GM12878 (cell line): ENCODE results near the gene CLEC4E. TPM values are rescaled to one million over a fixed set of nuclear protein-coding genes. Genes with fewer than 3 reads are reported as not detected.

Experiments
- ATAC-seq: fragments of 200-7000 bp; cut with Tn5 transposase; 3 replicates; pipeline ENCODE4 v1.9.1; 2020; ENCODE audit warnings: mild to moderate bottlenecking, moderate library complexity
- BruUV-seq: library from RNA; stranded (reverse); fragments of 400-500 nt; replicated peaks from 2 replicates; lab custom pipeline; 2021; lab: Mats Ljungman, UMichigan
- CTCF ChIA-PET: fragments of 300-600 bp; sonication (Branson Sonifier 250); formaldehyde crosslinking; extraction: SDS; loops from one replicate; lab custom pipeline; 2021; ENCODE audit warnings: inconsistent platforms; lab: Yijun Ruan, JAX
- POLR2A ChIA-PET: fragments of 350-600 bp; formaldehyde crosslinking; extraction: SDS; loops from one replicate; lab custom pipeline; 2021; ENCODE audit warnings: inconsistent platforms; lab: Charles Lee
- RAD21 ChIA-PET: fragments of 300-600 bp; sonication (Branson Sonifier 250); formaldehyde crosslinking; loops from one replicate; lab custom pipeline; 2023; ENCODE audit warnings: antibody characterized with exemption; ENCODE audit not compliant: unreplicated experiment; lab: Charles Lee
- SMC1A ChIA-PET: fragments of 300-600 bp; sonication (Branson Sonifier 250); formaldehyde crosslinking; loops from one replicate; lab custom pipeline; 2023; ENCODE audit not compliant: unreplicated experiment, uncharacterized antibody; lab: Charles Lee
- DNase-seq: peaks from one replicate; pipeline ENCODE4 v3.0.0-alpha.2; 2011; ENCODE audit warnings: low read depth, low spot score
- FAIRE-seq: peaks from 3 replicates; lab custom pipeline; 2011; peaks lifted over from hg19 to GRCh38; lab: Jason Lieb, UNC
- H2AFZ ChIP-seq: 2 replicates; pipeline ENCODE4 v1.6.0; 2011; ENCODE audit warnings: low read depth, low read length, control low read depth; ENCODE audit not compliant: control insufficient read depth
- H3K27ac ChIP-seq: 2 replicates; pipeline ENCODE4 v1.5.1; 2011; ENCODE audit warnings: control low read depth; ENCODE audit not compliant: control insufficient read depth, insufficient read depth
- H3K27me3 ChIP-seq, 2 experiments: replicated peaks in 1 of 2; 2 replicates each; pipeline versions ENCODE4 v1.6.0 to v1.6.1; 2011; ENCODE audit warnings: low read length in 1 of 2; ENCODE audit not compliant: control insufficient read depth in 2 of 2, insufficient read depth in 2 of 2
- H3K36me3 ChIP-seq, 2 experiments: 2 replicates each; pipeline ENCODE4 v1.5.1; 2011; ENCODE audit warnings: low read length in 1 of 2; ENCODE audit not compliant: control insufficient read depth in 2 of 2, insufficient read depth in 2 of 2
- H3K4me1 ChIP-seq: 2 replicates; pipeline ENCODE4 v1.6.1; 2011; ENCODE audit warnings: mild to moderate bottlenecking, low read length, moderate library complexity, mixed read lengths; ENCODE audit not compliant: control insufficient read depth, insufficient read depth
- H3K4me2 ChIP-seq: 2 replicates; pipeline ENCODE4 v1.6.0; 2011; ENCODE audit warnings: control low read depth; ENCODE audit not compliant: control insufficient read depth, insufficient read depth
- H3K4me3 ChIP-seq: fragments of 200-600 bp; sonication (generic); 2 replicates; pipeline ENCODE4 v1.5.1; 2016
- H3K79me2 ChIP-seq: 2 replicates; pipeline ENCODE4 v1.6.0; 2011; ENCODE audit warnings: low read length; ENCODE audit not compliant: control insufficient read depth, insufficient read depth
- H3K9ac ChIP-seq: 2 replicates; pipeline ENCODE4 v1.8.0; 2011; ENCODE audit warnings: low read length, control low read depth, mixed read lengths; ENCODE audit not compliant: control insufficient read depth, insufficient read depth
- H3K9me3 ChIP-seq: replicated peaks from 3 replicates; pipeline ENCODE4 v1.5.1; 2011; ENCODE audit warnings: mild to moderate bottlenecking, low read length; ENCODE audit not compliant: control insufficient read depth, insufficient read depth
- H4K20me1 ChIP-seq: 2 replicates; pipeline ENCODE4 v1.6.0; 2011; ENCODE audit not compliant: control insufficient read depth, insufficient read depth
- ATF3 ChIP-seq: IDR thresholded peaks from 2 replicates; pipeline ENCODE4 v1.6.1; 2011; ENCODE audit warnings: low read depth, mild to moderate bottlenecking, low read length, moderate library complexity, borderline replicate concordance; ENCODE audit errors: extremely low read depth
- CEBPB ChIP-seq, 2 experiments: fragments of 150-350 bp in 1 of 2; IDR thresholded peaks; 2 replicates each; pipeline ENCODE4 v1.6.1; 2012 to 2014; ENCODE audit warnings: low read depth in 2 of 2, low read length in 2 of 2, borderline replicate concordance in 1 of 2, inconsistent platforms in 1 of 2
- FOS ChIP-seq: IDR thresholded peaks from 3 replicates; pipeline ENCODE4 v1.6.1; 2011; ENCODE audit warnings: borderline replicate concordance; ENCODE audit not compliant: insufficient read length; ENCODE audit errors: extremely low read depth
- IKZF1 ChIP-seq: fragments of 450-650 bp; conservative IDR thresholded peaks from 2 replicates; pipeline ENCODE4 v1.6.1; 2017; ENCODE audit warnings: antibody characterized with exemption, mild to moderate bottlenecking
- IRF3 ChIP-seq: fragments of 450-650 bp; IDR thresholded peaks from 2 replicates; pipeline ENCODE4 v1.6.1; 2014; ENCODE audit warnings: mild to moderate bottlenecking
- PKNOX1 ChIP-seq: fragments of 450-650 bp; IDR thresholded peaks from 2 replicates; pipeline ENCODE4 v1.6.1; 2016; ENCODE audit warnings: mild to moderate bottlenecking
- POLR2A ChIP-seq: IDR thresholded peaks from 2 replicates; pipeline ENCODE4 v1.6.1; 2011; ENCODE audit warnings: low read depth, mild to moderate bottlenecking, low read length
- RAD21 ChIP-seq: IDR thresholded peaks from 2 replicates; pipeline ENCODE4 v1.6.1; 2011; ENCODE audit warnings: mild to moderate bottlenecking, low read depth, low read length, moderate library complexity; ENCODE audit not compliant: insufficient read depth
- TAF1 ChIP-seq: IDR thresholded peaks from 2 replicates; pipeline ENCODE4 v1.6.1; 2011; ENCODE audit warnings: mild to moderate bottlenecking, low read depth, low read length, borderline replicate concordance
- USF2 ChIP-seq: IDR thresholded peaks from 2 replicates; pipeline ENCODE4 v1.6.1; 2011; ENCODE audit warnings: low read depth, low read length, improper control_type of control experiment, borderline replicate concordance
- ZNF274 ChIP-seq: IDR thresholded peaks from one replicate; pipeline ENCODE4 v1.8.0; 2011; ENCODE audit not compliant: insufficient read length, insufficient read depth
- WGBS: methylation state at CpG from one replicate; pipeline ENCODE4 v1.1.6; 2016; ENCODE audit warnings: low lambda C conversion rate; ENCODE audit not compliant: insufficient replicate concordance, insufficient coverage; ENCODE audit errors: missing lambda C conversion rate; 5-methylcytosine and 5-hydroxymethylcytosine counted together
- in situ Hi-C: fragments of 300-500 bp; cut with MboI; formaldehyde crosslinking; loops from 9 replicates; pipeline ENCODE4 v1.14.3; 2018; ENCODE audit warnings: mixed read lengths
- intact Hi-C: fragments of 100-400 bp; cut with micrococcal nuclease; formaldehyde crosslinking; loops from one replicate; pipeline ENCODE4 v1.14.2; 2022; ENCODE audit not compliant: unreplicated experiment
- polyA plus RNA-seq, 11 experiments: library from polyadenylated mRNA; depleted of rRNA in 4 of 11; unstranded in 6 of 11; stranded (reverse) in 5 of 11; fragments of >200 nt; fragmentation: Nextera tagmentation in 4 of 11; fragmentation: Illumina TruSeq in 1 of 11; extraction: Ambion mirVana in 4 of 11; extraction: Trizol in 1 of 11; gene quantifications; 1 replicate in 1 of 11; 2 replicates in 10 of 11; pipeline versions ENCODE4 v1.2.1 to v1.2.3, GENCODE V29; 2011 to 2016; ENCODE audit warnings: inconsistent platforms in 2 of 11, missing spikeins in 2 of 11, low read depth in 1 of 11
- total RNA-seq, 4 experiments: library from RNA; depleted of rRNA in 3 of 4; stranded (reverse); fragments of >200 nt in 3 of 4; fragmentation: Illumina TruSeq in 1 of 4; extraction: Trizol in 1 of 4; gene quantifications; 2 replicates each; pipeline versions ENCODE4 v1.2.1 to v1.2.3, GENCODE V29; 2013 to 2021
- TF ChIP-seq, protein P1 (sequence below): IDR thresholded peaks from 2 replicates; pipeline ENCODE4 v1.6.1; 2012; ENCODE audit warnings: low read depth, low read length, improper control_type of control experiment

The CLEC4E gene
- total and polyA plus RNA-seq, 10 of the 15 experiments (the other 5 are each of a cell fraction or from before 2014, with no cell fraction given), result not detected

DNA sequence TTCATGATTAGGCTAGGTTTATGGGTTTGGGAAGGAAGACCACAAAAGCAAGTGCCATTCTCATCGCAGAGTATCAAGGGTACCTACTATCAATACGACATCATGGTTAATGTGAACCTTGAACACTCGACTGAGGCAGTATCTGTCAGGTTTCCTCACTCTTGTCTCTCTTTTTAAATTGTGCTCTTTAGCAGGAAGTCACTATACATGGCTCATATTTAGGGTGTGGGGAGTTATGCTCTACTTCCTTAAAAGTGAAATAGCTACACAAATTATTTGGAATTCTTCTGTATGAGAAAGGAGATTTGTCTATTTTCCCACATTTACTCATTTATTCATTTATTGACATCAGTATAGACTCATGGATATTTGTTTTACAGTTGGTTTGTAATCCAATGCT, 5.9 kb upstream of the CLEC4E start:
- H3K79me2 ChIP-seq, result no peaks in the 10 kb centered on the region
- DNase-seq, result no peak
- H3K27me3 ChIP-seq, result no peaks in the 10 kb centered on the region
- H3K9me3 ChIP-seq, result no peaks in the 10 kb centered on the region
- H3K4me2 ChIP-seq, result no peak overlapping the region
- no peak overlapping the region for H2AFZ ChIP-seq
- no peaks in the 10 kb centered on the region for H3K4me1 ChIP-seq
- RAD21 ChIA-PET, result interaction anchor here (0.6 to 1.9 kb wide), 3 partner anchors 44 to 111 kb away, joined by 3 to 12 read pairs (median 6); no protein-coding TSS in a partner anchor
- no peak overlapping the region for H3K9ac ChIP-seq
- no peak for TF ChIP-seq FOS
- no peak for TF ChIP-seq ATF3
- no peak for TF ChIP-seq PKNOX1
- no peak for TF ChIP-seq POLR2A
- TF ChIP-seq TAF1, result no peak
- TF ChIP-seq IRF3, result no peak
- no peak for TF ChIP-seq CEBPB (IDR thresholded peaks at IDR 0.05; ENCODE audit: borderline replicate concordance in 1 of 2, low read depth in 2 of 2, low read length in 2 of 2)
- TF ChIP-seq, protein P1, sequence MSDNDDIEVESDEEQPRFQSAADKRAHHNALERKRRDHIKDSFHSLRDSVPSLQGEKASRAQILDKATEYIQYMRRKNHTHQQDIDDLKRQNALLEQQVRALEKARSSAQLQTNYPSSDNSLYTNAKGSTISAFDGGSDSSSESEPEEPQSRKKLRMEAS, result no peak
- TF ChIP-seq RAD21, result no peak
- TF ChIP-seq ZNF274, result no peak
- TF ChIP-seq USF2, result no peak
- TF ChIP-seq IKZF1, result no peak
- no peak for FAIRE-seq
- H3K36me3 ChIP-seq, result no peaks in the 10 kb centered on the region
- SMC1A ChIA-PET, result interaction anchor here (0.8 to 6.2 kb wide), 5 partner anchors 64 to 399 kb away, joined by 3 to 89 read pairs (median 6); partner anchors contain the start of gene AICDA
- in situ Hi-C loops (loop anchor here (25.0 kb wide), 1 partner anchor 341 kb away; no protein-coding TSS in a partner anchor), intact Hi-C loops (loop anchor here (10.0 kb wide), 2 partner anchors 138 to 498 kb away; no protein-coding TSS in a partner anchor)
- POLR2A ChIA-PET, result interaction anchor here (0.6 kb wide), 1 partner anchor 34 kb away, joined by 3 read pairs; no protein-coding TSS in a partner anchor
- CTCF ChIA-PET, result interaction anchor here (1.7 to 3.3 kb wide), 5 partner anchors 62 to 344 kb away, joined by 3 to 35 read pairs (median 8); no protein-coding TSS in a partner anchor
- H3K27ac ChIP-seq, result no peak overlapping the region
- no peak for ATAC-seq
- no peaks in the 10 kb centered on the region for H4K20me1 ChIP-seq
- no TSS peak for BruUV-seq
- H3K4me3 ChIP-seq, result no peak overlapping the region
- 51% methylated on average over 3 of the region's 3 CpGs for WGBS
